ENCODE results near the gene SETD4.

SETD4 gene

GRCh38 chr21:36063375-36064084, 3.2 kb upstream of the SETD4 start:
- Histone ChIP-seq H3K27ac (ENCODE audit: low read length, poor library complexity, severe bottlenecking) (no peak overlapping the region), H3K4ac (ENCODE audit: low read depth in 1 of 2, low read length in 2 of 2) (no peak overlapping the region), H2BK5ac (ENCODE audit: low read depth, low read length, poor library complexity, severe bottlenecking) (no peak overlapping the region), H3K9me3 (ENCODE audit: control insufficient read depth, low read length) (no peaks in the 10 kb centered on the region), H3K36me3 (ENCODE audit: control insufficient read depth in 1 of 2, insufficient read depth in 2 of 2, low read depth in 1 of 2, low read length in 2 of 2) (peaks cover under 1 to 2% of the 10 kb centered on the region in 2 experiments), H4K8ac (ENCODE audit: low read length) (no peak overlapping the region), H3K4me1 (ENCODE audit: control insufficient read depth, insufficient read depth, low read depth, low read length) (peaks cover 3% of the 10 kb centered on the region), H2BK12ac (ENCODE audit: low read length in 2 of 2) (no peak overlapping the region), H3K27me3 (ENCODE audit: control insufficient read depth in 1 of 2, insufficient read depth in 1 of 2, low read length in 2 of 2) (no peaks in the 10 kb centered on the region), H2BK120ac (ENCODE audit: low read depth, low read length) (no peak overlapping the region), H2AFZ (ENCODE audit: low read depth, low read length) (no peak overlapping the region), H3K79me1 (replicated peaks; ENCODE audit: low read length, poor library complexity, severe bottlenecking) (no peaks in the 10 kb centered on the region), H2BK15ac (ENCODE audit: low read depth, poor library complexity, severe bottlenecking) (no peak overlapping the region), H3K14ac (ENCODE audit: low read length in 2 of 2) (no peak overlapping the region), H4K91ac (ENCODE audit: low read length) (no peak overlapping the region), H3K4me3 (ENCODE audit: insufficient read depth in 1 of 2, low read depth in 1 of 2, low read length in 2 of 2) (no peak overlapping the region), H3K23ac (ENCODE audit: low read length in 2 of 2) (no peak overlapping the region), H3K9ac (ENCODE audit: low read length) (no peak overlapping the region), H2AK5ac (ENCODE audit: low read length, severe bottlenecking) (no peak overlapping the region), H3K18ac (ENCODE audit: low read depth in 1 of 2, low read length in 2 of 2) (no peak overlapping the region), H3K4me2 (ENCODE audit: low read length, poor library complexity, severe bottlenecking) (no peak overlapping the region)
- 88% methylated on average over 14 of the region's 14 CpGs for WGBS
- DNase-seq: no peak

GRCh38 chr21:36061445-36061844, 1.1 kb upstream of the SETD4 start:
- Histone ChIP-seq H3K18ac (ENCODE audit: low read depth in 1 of 2, low read length in 2 of 2) (no peak overlapping the region), H3K4me1 (ENCODE audit: control insufficient read depth, insufficient read depth, low read depth, low read length) (peaks cover 5% of the 10 kb centered on the region), H2BK12ac (ENCODE audit: low read length in 2 of 2) (no peak overlapping the region), H3K27ac (ENCODE audit: low read length, poor library complexity, severe bottlenecking) (no peak overlapping the region), H3K27me3 (ENCODE audit: control insufficient read depth in 1 of 2, insufficient read depth in 1 of 2, low read length in 2 of 2) (no peaks in the 10 kb centered on the region), H3K4me2 (ENCODE audit: low read length, poor library complexity, severe bottlenecking) (no peak overlapping the region), H3K9ac (ENCODE audit: low read length) (no peak overlapping the region), H4K91ac (ENCODE audit: low read length) (no peak overlapping the region), H2BK5ac (ENCODE audit: low read depth, low read length, poor library complexity, severe bottlenecking) (no peak overlapping the region), H2BK120ac (ENCODE audit: low read depth, low read length) (no peak overlapping the region), H2AK5ac (ENCODE audit: low read length, severe bottlenecking) (no peak overlapping the region), H2BK15ac (ENCODE audit: low read depth, poor library complexity, severe bottlenecking) (no peak overlapping the region), H3K36me3 (ENCODE audit: control insufficient read depth in 1 of 2, insufficient read depth in 2 of 2, low read depth in 1 of 2, low read length in 2 of 2) (peaks cover 11 to 22% of the 10 kb centered on the region in 2 experiments), H3K23ac (ENCODE audit: low read length in 2 of 2) (no peak overlapping the region), H3K79me1 (replicated peaks; ENCODE audit: low read length, poor library complexity, severe bottlenecking) (peaks cover 9% of the 10 kb centered on the region), H3K4ac (ENCODE audit: low read depth in 1 of 2, low read length in 2 of 2) (peak overlapping the region in 1 of 2 experiments; percentile 9), H3K14ac (ENCODE audit: low read length in 2 of 2) (no peak overlapping the region), H3K4me3 (ENCODE audit: insufficient read depth in 1 of 2, low read depth in 1 of 2, low read length in 2 of 2) (no peak overlapping the region), H3K9me3 (ENCODE audit: control insufficient read depth, low read length) (no peaks in the 10 kb centered on the region), H4K8ac (ENCODE audit: low read length) (no peak overlapping the region), H2AFZ (ENCODE audit: low read depth, low read length) (no peak overlapping the region)
- 91% methylated on average over 1 of the region's 2 CpGs for WGBS
- DNase-seq: no peak

GRCh38 chr21:36059823-36060158, 535 bp downstream of the SETD4 start:
- no peak for DNase-seq
- Histone ChIP-seq H3K23ac (ENCODE audit: low read length in 2 of 2) (no peak overlapping the region), H3K14ac (ENCODE audit: low read length in 2 of 2) (peak overlapping the region in 1 of 2 experiments; percentile 5), H3K9me3 (ENCODE audit: control insufficient read depth, low read length) (no peaks in the 10 kb centered on the region), H2BK120ac (ENCODE audit: low read depth, low read length) (no peak overlapping the region), H2AK5ac (ENCODE audit: low read length, severe bottlenecking) (no peak overlapping the region), H2BK15ac (ENCODE audit: low read depth, poor library complexity, severe bottlenecking) (no peak overlapping the region), H2BK5ac (ENCODE audit: low read depth, low read length, poor library complexity, severe bottlenecking) (no peak overlapping the region), H3K27me3 (ENCODE audit: control insufficient read depth in 1 of 2, insufficient read depth in 1 of 2, low read length in 2 of 2) (no peaks in the 10 kb centered on the region), H3K36me3 (ENCODE audit: control insufficient read depth in 1 of 2, insufficient read depth in 2 of 2, low read depth in 1 of 2, low read length in 2 of 2) (peaks cover 24 to 39% of the 10 kb centered on the region in 2 experiments), H2AFZ (ENCODE audit: low read depth, low read length) (peak overlapping the region; percentile 47), H4K8ac (ENCODE audit: low read length) (peak overlapping the region; percentile 58), H3K27ac (ENCODE audit: low read length, poor library complexity, severe bottlenecking) (peak overlapping the region; percentile 94), H3K18ac (ENCODE audit: low read depth in 1 of 2, low read length in 2 of 2) (peak overlapping the region; percentile 23 to 35), H4K91ac (ENCODE audit: low read length) (peak overlapping the region; percentile 2), H3K4me3 (ENCODE audit: insufficient read depth in 1 of 2, low read depth in 1 of 2, low read length in 2 of 2) (peak overlapping the region; percentile 70 to 100), H3K4me1 (ENCODE audit: control insufficient read depth, insufficient read depth, low read depth, low read length) (peaks cover 6% of the 10 kb centered on the region), H3K4me2 (ENCODE audit: low read length, poor library complexity, severe bottlenecking) (peak overlapping the region; percentile 30), H3K4ac (ENCODE audit: low read depth in 1 of 2, low read length in 2 of 2) (no peak overlapping the region), H2BK12ac (ENCODE audit: low read length in 2 of 2) (no peak overlapping the region), H3K79me1 (replicated peaks; ENCODE audit: low read length, poor library complexity, severe bottlenecking) (peaks cover 21% of the 10 kb centered on the region), H3K9ac (ENCODE audit: low read length) (peak overlapping the region; percentile 98)
- WGBS: under 1% methylated on average over 33 of the region's 34 CpGs

GRCh38 chr21:36055551-36055950, 4.8 kb downstream of the SETD4 start:
- H4K8ac ChIP-seq (ENCODE audit: low read length): no peak overlapping the region
- peaks cover 40% of the 10 kb centered on the region for H3K79me1 ChIP-seq (replicated peaks; ENCODE audit: low read length, poor library complexity, severe bottlenecking)
- H2BK120ac ChIP-seq (ENCODE audit: low read depth, low read length): no peak overlapping the region
- no peak overlapping the region for H3K14ac ChIP-seq (ENCODE audit: low read length in 2 of 2)
- H3K27ac ChIP-seq (ENCODE audit: low read length, poor library complexity, severe bottlenecking): no peak overlapping the region
- no peak overlapping the region for H2BK15ac ChIP-seq (ENCODE audit: low read depth, poor library complexity, severe bottlenecking)
- H3K4me1 ChIP-seq (ENCODE audit: control insufficient read depth, insufficient read depth, low read depth, low read length): peaks cover 6% of the 10 kb centered on the region
- H3K23ac ChIP-seq (ENCODE audit: low read length in 2 of 2): no peak overlapping the region
- H3K18ac ChIP-seq (ENCODE audit: low read depth in 1 of 2, low read length in 2 of 2): no peak overlapping the region
- H4K91ac ChIP-seq (ENCODE audit: low read length): no peak overlapping the region
- no peak for DNase-seq
- H3K36me3 ChIP-seq (ENCODE audit: control insufficient read depth in 1 of 2, insufficient read depth in 2 of 2, low read depth in 1 of 2, low read length in 2 of 2): peaks cover 46 to 73% of the 10 kb centered on the region in 2 experiments
- H2BK12ac ChIP-seq (ENCODE audit: low read length in 2 of 2): no peak overlapping the region
- WGBS: 100% methylated on average over 3 of the region's 3 CpGs
- H3K4ac ChIP-seq (ENCODE audit: low read depth in 1 of 2, low read length in 2 of 2): no peak overlapping the region
- H3K27me3 ChIP-seq (ENCODE audit: control insufficient read depth in 1 of 2, insufficient read depth in 1 of 2, low read length in 2 of 2): no peaks in the 10 kb centered on the region
- H2AK5ac ChIP-seq (ENCODE audit: low read length, severe bottlenecking): no peak overlapping the region
- no peak overlapping the region for H3K4me2 ChIP-seq (ENCODE audit: low read length, poor library complexity, severe bottlenecking)
- no peak overlapping the region for H2AFZ ChIP-seq (ENCODE audit: low read depth, low read length)
- H3K9ac ChIP-seq (ENCODE audit: low read length): no peak overlapping the region
- H3K4me3 ChIP-seq (ENCODE audit: insufficient read depth in 1 of 2, low read depth in 1 of 2, low read length in 2 of 2): no peak overlapping the region
- no peak overlapping the region for H2BK5ac ChIP-seq (ENCODE audit: low read depth, low read length, poor library complexity, severe bottlenecking)
- H3K9me3 ChIP-seq (ENCODE audit: control insufficient read depth, low read length): no peaks in the 10 kb centered on the region
